ENCODE data around the gene CRB2. TPM values are rescaled to one million over a fixed set of nuclear protein-coding genes. Genes with fewer than 3 reads are reported as not detected.

CRB2 gene
- total RNA-seq, 1 donor from 2014 or later: 6.8 TPM

- peaks cover 3% of the 10 kb centered on the region for H3K27me3 Mint-ChIP-seq (ENCODE audit: unreplicated experiment)
- no peak overlapping the region for H3K27ac Mint-ChIP-seq (ENCODE audit: unreplicated experiment)
- no peaks in the 10 kb centered on the region for H3K36me3 Mint-ChIP-seq (ENCODE audit: unreplicated experiment)
- H3K4me3 Mint-ChIP-seq (ENCODE audit: unreplicated experiment): no peak overlapping the region
- TF ChIP-seq, protein P1, sequence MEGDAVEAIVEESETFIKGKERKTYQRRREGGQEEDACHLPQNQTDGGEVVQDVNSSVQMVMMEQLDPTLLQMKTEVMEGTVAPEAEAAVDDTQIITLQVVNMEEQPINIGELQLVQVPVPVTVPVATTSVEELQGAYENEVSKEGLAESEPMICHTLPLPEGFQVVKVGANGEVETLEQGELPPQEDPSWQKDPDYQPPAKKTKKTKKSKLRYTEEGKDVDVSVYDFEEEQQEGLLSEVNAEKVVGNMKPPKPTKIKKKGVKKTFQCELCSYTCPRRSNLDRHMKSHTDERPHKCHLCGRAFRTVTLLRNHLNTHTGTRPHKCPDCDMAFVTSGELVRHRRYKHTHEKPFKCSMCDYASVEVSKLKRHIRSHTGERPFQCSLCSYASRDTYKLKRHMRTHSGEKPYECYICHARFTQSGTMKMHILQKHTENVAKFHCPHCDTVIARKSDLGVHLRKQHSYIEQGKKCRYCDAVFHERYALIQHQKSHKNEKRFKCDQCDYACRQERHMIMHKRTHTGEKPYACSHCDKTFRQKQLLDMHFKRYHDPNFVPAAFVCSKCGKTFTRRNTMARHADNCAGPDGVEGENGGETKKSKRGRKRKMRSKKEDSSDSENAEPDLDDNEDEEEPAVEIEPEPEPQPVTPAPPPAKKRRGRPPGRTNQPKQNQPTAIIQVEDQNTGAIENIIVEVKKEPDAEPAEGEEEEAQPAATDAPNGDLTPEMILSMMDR (IDR thresholded peaks at IDR 0.05; ENCODE audit: partially characterized antibody, unreplicated experiment): no peak
- H3K4me1 Mint-ChIP-seq (ENCODE audit: low read depth, unreplicated experiment): peaks cover 14% of the 10 kb centered on the region
- DNase-seq: peak; percentile 21
- peaks cover 8% of the 10 kb centered on the region for H3K9me3 Mint-ChIP-seq (ENCODE audit: unreplicated experiment)
These were observed 50.8 kb downstream of the CRB2 start for GRCh38 chr9:123406691-123407216.

- Mint-ChIP-seq H3K4me3 (ENCODE audit: unreplicated experiment) (no peak overlapping the region), H3K27me3 (ENCODE audit: unreplicated experiment) (peaks cover 3% of the 10 kb centered on the region), H3K9me3 (ENCODE audit: unreplicated experiment) (peaks cover 8% of the 10 kb centered on the region), H3K27ac (ENCODE audit: unreplicated experiment) (peak overlapping the region; percentile 1), H3K36me3 (ENCODE audit: unreplicated experiment) (no peaks in the 10 kb centered on the region), H3K4me1 (ENCODE audit: low read depth, unreplicated experiment) (peaks cover 13% of the 10 kb centered on the region)
- DNase-seq: peak; percentile 14
- TF ChIP-seq, protein P1 (IDR thresholded peaks at IDR 0.05; ENCODE audit: partially characterized antibody, unreplicated experiment): no peak
These were observed 51.3 kb downstream of the CRB2 start for GRCh38 chr9:123407217-123407851.

GRCh38 chr9:123408313-123409262 is 52.6 kb downstream of the CRB2 start:
- H3K36me3 Mint-ChIP-seq (ENCODE audit: unreplicated experiment): no peaks in the 10 kb centered on the region
- peaks cover 3% of the 10 kb centered on the region for H3K27me3 Mint-ChIP-seq (ENCODE audit: unreplicated experiment)
- H3K4me3 Mint-ChIP-seq (ENCODE audit: unreplicated experiment): no peak overlapping the region

GRCh38 chr9:123410281-123410910 is 54.4 kb downstream of the CRB2 start:
- Mint-ChIP-seq H3K4me3 (ENCODE audit: unreplicated experiment) (no peak overlapping the region), H3K4me1 (ENCODE audit: low read depth, unreplicated experiment) (peaks cover 21% of the 10 kb centered on the region), H3K27me3 (ENCODE audit: unreplicated experiment) (peaks cover 6% of the 10 kb centered on the region), H3K9me3 (ENCODE audit: unreplicated experiment) (peaks cover 8% of the 10 kb centered on the region), H3K27ac (ENCODE audit: unreplicated experiment) (no peak overlapping the region), H3K36me3 (ENCODE audit: unreplicated experiment) (no peaks in the 10 kb centered on the region)
- no peak for DNase-seq
- TF ChIP-seq, protein P1 (IDR thresholded peaks at IDR 0.05; ENCODE audit: partially characterized antibody, unreplicated experiment): no peak

More at GRCh38 chr9:123408313-123409262, 52.6 kb downstream of the CRB2 start:
- Mint-ChIP-seq H3K4me1 (ENCODE audit: low read depth, unreplicated experiment) (peaks cover 11% of the 10 kb centered on the region), H3K27ac (ENCODE audit: unreplicated experiment) (no peak overlapping the region), H3K9me3 (ENCODE audit: unreplicated experiment) (peaks cover 8% of the 10 kb centered on the region)
- DNase-seq: peak; percentile 3
- TF ChIP-seq, protein P1 (IDR thresholded peaks at IDR 0.05; ENCODE audit: partially characterized antibody, unreplicated experiment): no peak
